ENCODE data around the gene LAGE3. TPM values are rescaled to one million over a fixed set of nuclear protein-coding genes. Genes with fewer than 3 reads are reported as not detected.
A peak's percentile ranks its signal among the peaks of the same experiment; 100 is the strongest.

LAGE3 gene
- polyA plus RNA-seq, 10 donors: 8.4 to 16.6 (median 11.3) TPM

DNA sequence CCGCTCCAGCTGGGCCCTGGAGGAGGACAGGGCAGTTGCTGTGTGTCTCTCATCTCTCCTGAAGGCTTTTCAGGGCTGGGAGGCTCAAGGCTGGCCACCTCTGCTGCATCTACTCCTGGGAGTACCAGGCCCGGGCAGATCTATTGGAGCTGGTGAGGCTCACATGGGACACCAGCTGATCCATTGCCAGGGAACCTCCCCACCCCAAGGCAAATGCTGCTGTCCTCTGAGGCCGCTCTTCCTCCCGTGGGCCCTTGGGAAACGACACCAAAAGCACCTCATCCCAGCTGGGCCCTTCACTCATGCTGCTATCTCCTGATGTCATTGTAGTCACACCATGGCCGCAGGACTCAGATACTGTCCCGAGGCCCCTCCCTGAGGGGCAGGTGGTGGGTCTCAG, 3.7 kb upstream of the LAGE3 start:
- no peak for DNase-seq

- no peak for DNase-seq
Observed at GRCh38 chrX:154481911-154482601, 3.0 kb upstream of the LAGE3 start.

DNA sequence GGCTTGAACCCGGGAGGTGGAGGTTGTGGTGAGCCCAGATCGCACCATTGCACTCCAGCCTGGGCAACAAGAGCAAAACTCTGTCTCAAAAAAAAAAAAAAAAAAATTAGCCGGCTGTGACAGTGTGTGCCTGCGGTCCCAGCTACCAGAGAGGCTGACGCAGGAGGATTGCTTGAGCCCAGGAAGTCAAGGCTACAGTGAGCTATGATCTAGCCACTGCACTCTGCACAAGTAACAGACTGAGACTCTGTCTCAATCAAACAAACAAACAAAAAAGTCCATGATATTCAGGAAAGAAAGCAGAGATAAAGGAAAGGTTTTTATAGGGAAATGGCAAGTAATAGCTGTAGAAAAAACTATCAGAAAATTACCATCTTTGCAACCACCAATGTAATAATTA, 2.1 kb upstream of the LAGE3 start:
- no peak for DNase-seq

DNA sequence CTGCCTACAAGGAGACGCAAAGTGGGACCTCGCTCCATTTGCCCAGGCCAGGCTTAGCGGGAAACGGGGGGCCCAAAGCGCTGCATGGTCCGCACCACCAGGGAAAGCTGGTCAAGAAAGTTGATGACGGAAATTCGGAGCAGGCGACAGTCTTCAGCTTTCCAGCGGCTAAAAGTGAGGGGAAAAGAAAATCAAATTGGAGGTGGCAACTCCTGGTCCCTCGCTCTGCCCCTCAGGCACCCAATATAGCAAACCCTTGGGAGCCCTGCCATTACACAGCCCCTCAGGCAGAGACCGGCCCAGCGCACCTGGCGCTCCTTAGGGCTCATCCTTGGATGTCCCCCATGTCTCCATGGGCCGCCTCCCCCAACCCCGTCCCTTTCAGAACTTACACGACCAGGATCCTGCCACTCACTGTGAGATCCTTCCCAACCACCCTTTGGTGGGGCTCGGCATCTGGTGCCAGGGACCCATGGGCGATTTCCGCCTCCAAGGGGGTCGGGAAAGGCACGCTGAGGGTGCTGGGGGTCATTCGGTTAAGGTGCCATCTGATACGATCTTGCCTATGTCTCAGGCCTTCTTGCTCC, 1.1 kb downstream of the LAGE3 start:
- DNase-seq: no peak

DNA sequence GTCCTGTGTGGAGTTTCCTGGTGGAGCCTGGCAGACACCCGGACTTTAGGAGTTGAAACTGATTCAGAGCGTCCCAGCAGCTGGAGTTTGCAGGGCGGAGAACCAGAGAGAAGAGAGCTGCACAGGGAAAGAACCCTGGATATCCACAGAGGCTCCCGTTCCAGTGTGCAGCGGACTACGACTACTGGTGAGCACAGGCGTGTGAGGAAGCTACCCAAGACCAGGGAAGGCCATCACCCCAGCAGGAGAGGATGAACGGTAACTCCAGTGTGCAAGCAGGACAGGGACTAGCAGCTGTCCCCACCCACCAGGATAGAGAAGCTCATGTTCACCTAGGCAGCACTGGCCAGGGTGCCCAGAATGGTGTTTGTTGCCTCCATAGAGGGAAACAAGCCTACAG, 2.3 kb downstream of the LAGE3 start:
- DNase-seq: peak in 1 of 3 donors; percentile 23

- no peak for DNase-seq
Observed at GRCh38 chrX:154473683-154474082, 5.4 kb downstream of the LAGE3 start.

DNA sequence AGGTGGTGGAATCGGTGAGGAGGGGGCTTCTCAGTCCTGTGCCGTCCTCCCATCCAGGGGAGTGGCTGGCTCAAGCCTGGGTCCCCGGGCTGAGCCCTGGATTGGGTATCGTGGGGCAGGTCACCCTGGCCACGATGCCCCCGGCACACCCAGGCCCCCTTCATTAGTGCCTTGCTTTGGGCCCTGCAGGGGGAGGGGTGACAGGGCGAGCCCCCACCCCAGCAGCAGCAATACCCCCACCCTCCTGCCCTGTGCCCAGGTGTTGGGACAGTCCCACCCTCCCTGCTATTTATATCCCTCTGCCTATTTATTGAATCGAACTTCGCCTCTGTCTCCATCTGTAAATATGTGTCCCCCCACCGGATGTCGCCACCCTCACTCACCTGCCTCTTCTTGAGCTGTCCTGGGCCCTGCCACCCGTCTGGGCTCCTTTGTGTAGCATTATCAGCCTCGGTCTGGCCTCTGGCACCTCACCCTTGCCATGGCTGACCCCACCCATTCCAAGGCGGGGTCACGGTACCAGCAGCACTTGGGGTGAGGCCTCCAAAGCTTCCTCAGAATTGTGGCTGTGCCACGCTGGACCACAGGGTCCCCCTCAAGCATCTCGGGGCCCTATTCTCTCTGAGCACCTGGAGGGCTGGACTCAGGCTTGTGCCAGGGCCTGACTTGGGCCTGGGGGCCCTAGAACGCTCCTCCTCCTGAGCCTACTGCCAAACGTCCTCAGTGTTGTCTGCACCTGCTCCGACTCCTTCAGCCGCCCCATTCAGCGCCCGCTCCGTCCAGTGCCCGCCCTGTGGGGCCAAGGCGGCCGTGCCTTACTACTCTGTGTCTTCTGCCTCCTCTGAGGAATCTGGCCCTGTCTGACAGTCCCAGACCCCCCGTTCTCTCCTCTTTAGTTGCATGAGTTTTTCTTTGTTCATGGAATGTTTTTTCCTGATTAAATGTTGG, 6.1 kb downstream of the LAGE3 start:
- DNase-seq: no peak

DNA sequence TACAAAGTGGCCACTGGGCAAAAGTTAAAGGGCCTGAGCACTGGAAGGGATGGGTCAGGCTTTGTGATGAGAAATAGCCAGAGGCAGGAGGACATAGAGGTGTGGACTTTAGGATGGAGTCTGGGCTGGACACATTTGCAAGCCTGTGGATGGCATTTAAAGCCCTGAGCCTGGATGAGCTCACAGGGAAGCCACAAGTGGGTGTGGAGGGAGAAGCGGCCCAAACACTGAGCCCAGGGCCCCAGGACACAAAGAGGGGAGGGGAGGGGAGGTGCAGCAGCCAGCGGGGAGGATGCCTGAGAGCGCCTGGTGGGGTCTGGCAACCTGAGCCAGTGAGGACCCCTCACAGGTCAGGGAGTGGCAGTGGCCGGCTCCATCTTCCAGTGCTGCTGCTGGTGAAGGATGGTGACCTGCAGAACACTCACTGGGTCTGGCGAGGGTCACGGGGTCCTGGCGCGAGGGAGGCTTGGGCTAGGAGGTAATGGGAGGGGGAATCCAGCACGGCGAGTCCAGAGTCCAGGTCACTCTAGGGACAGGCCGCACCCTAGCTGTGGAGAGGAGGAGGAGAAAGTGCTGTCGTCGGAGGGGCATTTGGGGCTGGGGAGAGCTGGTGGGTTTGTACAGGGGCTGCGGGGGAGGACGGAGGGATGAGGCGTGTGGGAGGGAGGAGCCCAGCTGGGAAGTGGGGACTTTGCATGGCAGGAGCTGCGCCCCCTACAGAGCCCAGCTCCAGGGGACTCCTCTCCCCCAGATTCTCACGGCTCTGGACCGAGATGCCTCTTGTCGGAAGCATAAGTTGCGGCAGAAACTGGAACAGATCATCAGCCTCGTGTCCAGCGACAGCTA, 7.0 kb downstream of the LAGE3 start:
- DNase-seq: no peak

GRCh38 chrX:154470914-154471568, 8.0 kb downstream of the LAGE3 start:
- no peak for DNase-seq

- no peak for DNase-seq
Observed at GRCh38 chrX:154470434-154470833, 8.6 kb downstream of the LAGE3 start.

DNA sequence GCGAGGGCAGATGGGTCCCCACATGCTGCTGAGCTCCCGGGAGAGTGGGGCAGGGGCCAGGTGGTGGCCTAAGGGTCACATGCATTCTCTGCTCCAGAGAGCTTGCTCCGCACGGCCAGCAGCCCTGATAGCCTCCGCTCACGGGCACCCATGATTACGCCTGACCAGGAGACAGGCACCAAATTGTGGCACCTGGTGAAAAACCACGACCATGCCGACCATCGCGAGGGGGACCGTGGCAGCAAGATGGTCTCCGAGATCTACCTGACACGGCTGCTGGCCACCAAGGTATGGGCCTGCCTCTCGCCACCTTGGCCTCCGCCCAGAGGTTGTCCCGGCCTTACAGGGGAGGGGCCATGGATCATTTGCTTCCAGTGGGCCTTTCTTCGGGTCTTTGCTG, 9.2 kb downstream of the LAGE3 start:
- DNase-seq: no peak

- no peak for DNase-seq
Observed at GRCh38 chrX:154469114-154469513, 10.0 kb downstream of the LAGE3 start.

- DNase-seq: no peak
Observed at GRCh38 chrX:154468217-154468616, 10.9 kb downstream of the LAGE3 start.

GRCh38 chrX:154467556-154467955, 11.5 kb downstream of the LAGE3 start:
- no peak for DNase-seq

DNA sequence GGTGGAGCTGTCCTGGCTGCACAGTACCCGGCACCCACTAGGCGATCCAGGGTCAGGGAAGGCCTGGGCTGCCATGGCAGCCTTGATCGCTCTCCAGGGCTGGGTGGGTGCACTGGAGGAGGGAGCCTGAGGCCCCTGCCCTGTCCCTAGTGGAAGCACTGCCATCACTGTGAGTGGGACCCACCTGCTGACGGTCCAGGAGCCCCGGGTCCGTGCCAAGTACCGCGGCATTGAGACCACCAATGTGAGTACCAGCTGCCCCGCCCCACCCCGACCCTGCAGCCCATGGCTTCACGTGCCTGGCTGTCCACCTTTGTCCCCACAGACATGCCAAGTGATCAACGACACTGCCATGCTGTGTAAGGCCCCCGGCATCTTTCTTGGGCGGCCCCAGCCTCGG, 12.2 kb downstream of the LAGE3 start:
- DNase-seq: no peak

DNA sequence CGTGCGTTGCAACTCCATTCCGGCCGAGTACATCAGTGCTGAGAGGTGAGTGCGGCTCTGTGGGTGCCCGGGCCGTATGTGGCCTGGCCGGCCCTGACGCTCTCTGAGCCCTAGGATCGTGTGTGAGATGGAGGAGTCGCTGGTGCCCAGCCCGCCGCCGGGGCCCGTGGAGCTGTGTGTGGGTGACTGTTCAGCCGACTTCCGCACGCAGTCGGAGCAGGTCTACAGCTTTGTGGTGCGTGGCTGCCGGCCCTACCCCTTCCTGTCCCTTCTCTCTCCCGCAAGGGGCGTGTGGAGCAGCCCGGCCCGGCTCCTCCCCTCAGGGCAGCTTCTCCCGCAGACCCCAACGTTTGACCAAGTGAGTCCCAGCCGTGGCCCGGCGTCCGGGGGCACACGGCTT, 13.0 kb downstream of the LAGE3 start:
- no peak for DNase-seq

GRCh38 chrX:154465601-154466000, 13.5 kb downstream of the LAGE3 start:
- no peak for DNase-seq

DNA sequence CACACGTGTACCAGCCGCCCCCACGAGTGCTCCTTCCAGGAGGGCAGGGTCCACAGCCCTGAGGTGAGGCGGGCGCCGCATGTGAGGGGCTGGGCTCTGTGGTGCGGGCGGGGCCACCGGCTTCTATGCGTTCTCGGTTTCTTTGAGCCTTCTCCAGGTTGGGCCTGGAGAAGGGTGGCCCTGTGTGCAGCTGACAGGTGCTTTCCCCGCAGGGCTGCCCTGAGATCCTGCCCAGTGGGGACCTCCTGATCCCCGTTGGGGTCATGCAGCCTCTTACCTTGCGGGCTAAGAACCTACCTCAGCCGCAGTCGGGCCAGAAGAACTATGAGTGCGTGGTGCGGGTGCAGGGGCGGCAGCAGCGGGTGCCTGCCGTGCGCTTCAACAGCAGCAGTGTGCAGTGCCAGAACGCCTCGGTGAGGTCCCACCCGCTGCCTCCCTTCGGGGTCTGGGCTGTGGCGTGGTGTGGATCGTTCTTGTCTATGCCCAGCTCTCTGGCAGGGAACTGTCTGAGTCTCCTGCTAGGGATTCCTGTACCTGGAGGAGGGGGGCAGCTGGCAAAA, 14.2 kb downstream of the LAGE3 start:
- DNase-seq: no peak

DNA sequence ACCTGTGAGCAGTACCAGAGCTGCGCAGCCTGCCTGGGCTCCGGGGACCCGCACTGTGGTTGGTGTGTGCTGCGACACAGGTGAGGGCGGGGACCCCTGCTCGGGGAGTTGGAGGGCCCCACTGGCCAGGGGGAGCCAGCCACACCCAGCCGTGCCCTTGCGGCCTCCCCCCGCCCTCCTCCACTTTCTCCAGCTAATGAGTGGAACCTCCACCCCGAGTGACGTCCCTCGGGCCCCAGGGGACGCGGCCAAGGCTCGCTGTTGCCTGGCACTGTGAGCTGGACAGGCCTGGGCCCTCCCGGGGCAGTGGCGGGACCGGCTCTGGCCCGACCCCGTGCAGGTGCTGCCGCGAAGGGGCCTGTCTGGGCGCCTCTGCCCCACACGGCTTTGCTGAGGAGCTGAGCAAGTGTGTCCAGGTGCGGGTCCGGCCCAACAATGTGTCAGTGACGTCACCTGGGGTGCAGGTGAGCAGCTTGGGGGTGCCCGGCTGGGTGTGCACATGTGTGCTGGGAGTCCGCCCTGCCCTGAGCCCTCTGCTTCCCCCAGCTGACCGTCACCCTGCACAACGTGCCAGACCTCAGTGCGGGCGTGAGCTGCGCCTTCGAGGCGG, 15.4 kb downstream of the LAGE3 start:
- DNase-seq: no peak

- no peak for DNase-seq
Observed at GRCh38 chrX:154462396-154462795, 16.7 kb downstream of the LAGE3 start.

DNA sequence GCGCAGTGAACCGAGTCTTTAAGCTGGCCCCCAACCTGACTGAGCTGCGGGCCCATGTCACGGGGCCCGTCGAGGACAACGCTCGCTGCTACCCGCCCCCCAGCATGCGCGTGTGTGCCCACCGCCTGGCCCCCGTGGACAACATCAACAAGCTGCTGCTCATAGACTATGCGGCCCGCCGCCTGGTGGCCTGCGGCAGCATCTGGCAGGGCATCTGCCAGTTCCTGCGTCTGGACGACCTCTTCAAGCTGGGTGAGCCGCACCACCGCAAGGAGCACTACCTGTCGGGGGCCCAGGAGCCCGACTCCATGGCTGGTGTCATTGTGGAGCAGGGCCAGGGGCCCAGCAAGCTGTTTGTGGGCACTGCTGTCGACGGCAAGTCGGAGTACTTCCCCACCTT, 18.8 kb downstream of the LAGE3 start:
- DNase-seq: no peak
